ENCODE results near the gene EFNA5. TPM values are rescaled to one million over a fixed set of nuclear protein-coding genes. Genes with fewer than 3 reads are reported as not detected.

Gene EFNA5
- total RNA-seq, 2 donors from 2014 or later, result 9.7 to 11.1 TPM

DNA sequence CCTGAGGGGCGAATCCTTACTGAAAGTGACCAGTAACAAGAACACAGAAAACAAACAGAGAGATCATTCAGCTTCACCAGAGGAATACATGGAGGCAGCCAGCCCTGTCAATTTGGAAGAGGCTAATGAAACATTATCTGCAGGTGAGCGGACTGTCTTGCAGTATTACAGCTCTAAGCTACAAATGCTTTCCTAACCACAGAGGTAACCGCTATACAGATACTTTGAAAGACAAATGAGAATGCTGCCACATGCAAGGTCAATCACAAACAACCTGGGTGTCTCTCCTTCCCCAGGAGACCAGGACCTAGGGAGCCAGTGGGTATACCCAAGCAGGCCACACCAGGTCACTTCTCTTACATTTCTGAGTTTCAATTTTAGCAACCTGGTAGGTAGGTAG lies 30.2 kb downstream of the EFNA5 start:
- no peak overlapping the region for H3K9ac ChIP-seq (ENCODE audit: low read depth in 2 of 2, low read length in 2 of 2)
- intact Hi-C loops (cut with DNase I), result no loop called here
- no peaks in the 10 kb centered on the region for H3K9me3 ChIP-seq
- no peak overlapping the region for H3K27ac ChIP-seq
- H3K27me3 ChIP-seq, result no peaks in the 10 kb centered on the region
- TF ChIP-seq, protein P1, sequence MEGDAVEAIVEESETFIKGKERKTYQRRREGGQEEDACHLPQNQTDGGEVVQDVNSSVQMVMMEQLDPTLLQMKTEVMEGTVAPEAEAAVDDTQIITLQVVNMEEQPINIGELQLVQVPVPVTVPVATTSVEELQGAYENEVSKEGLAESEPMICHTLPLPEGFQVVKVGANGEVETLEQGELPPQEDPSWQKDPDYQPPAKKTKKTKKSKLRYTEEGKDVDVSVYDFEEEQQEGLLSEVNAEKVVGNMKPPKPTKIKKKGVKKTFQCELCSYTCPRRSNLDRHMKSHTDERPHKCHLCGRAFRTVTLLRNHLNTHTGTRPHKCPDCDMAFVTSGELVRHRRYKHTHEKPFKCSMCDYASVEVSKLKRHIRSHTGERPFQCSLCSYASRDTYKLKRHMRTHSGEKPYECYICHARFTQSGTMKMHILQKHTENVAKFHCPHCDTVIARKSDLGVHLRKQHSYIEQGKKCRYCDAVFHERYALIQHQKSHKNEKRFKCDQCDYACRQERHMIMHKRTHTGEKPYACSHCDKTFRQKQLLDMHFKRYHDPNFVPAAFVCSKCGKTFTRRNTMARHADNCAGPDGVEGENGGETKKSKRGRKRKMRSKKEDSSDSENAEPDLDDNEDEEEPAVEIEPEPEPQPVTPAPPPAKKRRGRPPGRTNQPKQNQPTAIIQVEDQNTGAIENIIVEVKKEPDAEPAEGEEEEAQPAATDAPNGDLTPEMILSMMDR (IDR thresholded peaks at IDR 0.05), result no peak
- no peak for DNase-seq
- H3K4me1 ChIP-seq, result no peaks in the 10 kb centered on the region
- no peaks in the 10 kb centered on the region for H3K36me3 ChIP-seq
- no peak overlapping the region for H3K4me3 ChIP-seq

- Histone ChIP-seq H3K27ac (no peak overlapping the region), H3K9me3 (no peaks in the 10 kb centered on the region), H3K36me3 (no peaks in the 10 kb centered on the region), H3K9ac (ENCODE audit: low read depth in 2 of 2, low read length in 2 of 2) (no peak overlapping the region), H3K27me3 (no peaks in the 10 kb centered on the region), H3K4me1 (no peaks in the 10 kb centered on the region), H3K4me3 (no peak overlapping the region)
- TF ChIP-seq, protein P1 (IDR thresholded peaks at IDR 0.05), result no peak
- DNase-seq, result no peak
- intact Hi-C loops (cut with DNase I), result no loop called here
Measured at GRCh38 chr5:107639990-107640389, 30.7 kb downstream of the EFNA5 start.

DNA sequence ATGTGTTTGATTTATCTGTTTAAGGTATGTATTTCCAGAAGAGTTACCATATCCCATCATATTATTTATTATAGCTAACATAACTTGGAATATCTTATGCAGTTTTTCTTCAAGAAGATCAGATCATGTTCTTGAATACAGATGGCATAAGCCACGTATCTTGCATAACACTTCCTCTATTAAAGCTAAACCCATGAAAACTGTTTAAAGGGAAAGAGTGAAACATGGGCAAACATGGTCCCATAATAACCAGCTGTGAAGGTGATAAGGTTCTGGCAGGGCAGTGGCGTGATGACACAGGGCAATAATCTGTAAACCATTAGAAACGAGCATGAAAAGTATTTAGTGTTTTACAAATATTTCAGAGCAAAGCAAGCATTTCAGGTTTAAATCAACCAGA lies 34.2 kb downstream of the EFNA5 start:
- DNase-seq, result no peak
- TF ChIP-seq, protein P1 (IDR thresholded peaks at IDR 0.05), result no peak

DNA sequence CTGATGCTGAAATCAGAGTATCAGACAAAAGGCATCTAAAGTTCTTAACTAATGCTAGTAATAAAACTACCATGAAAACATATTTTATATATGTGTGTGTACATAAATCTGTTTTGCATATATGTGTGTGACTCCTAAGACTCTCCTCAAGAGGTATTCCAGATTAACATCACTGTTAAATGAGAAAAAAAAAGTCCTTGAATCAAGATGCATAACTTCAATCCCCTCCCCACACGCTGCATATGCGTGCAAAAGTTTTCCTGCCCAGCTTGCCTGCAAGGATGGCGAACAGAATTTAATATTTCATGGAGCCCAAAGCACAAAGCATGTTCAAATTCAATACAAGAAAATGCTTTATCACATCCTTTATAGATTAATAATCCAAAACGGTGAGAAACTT lies 34.7 kb downstream of the EFNA5 start:
- H3K27ac ChIP-seq, result no peak overlapping the region
- no peaks in the 10 kb centered on the region for H3K36me3 ChIP-seq
- H3K27me3 ChIP-seq, result no peaks in the 10 kb centered on the region
- no peak for DNase-seq
- H3K9ac ChIP-seq (ENCODE audit: low read depth in 2 of 2, low read length in 2 of 2), result no peak overlapping the region
- H3K4me3 ChIP-seq, result no peak overlapping the region
- intact Hi-C loops (cut with DNase I), result no loop called here
- TF ChIP-seq, protein P1 (IDR thresholded peaks at IDR 0.05), result no peak
- no peaks in the 10 kb centered on the region for H3K9me3 ChIP-seq
- no peaks in the 10 kb centered on the region for H3K4me1 ChIP-seq

More for the DNA sequence above, 34.2 kb downstream of the EFNA5 start:
- Histone ChIP-seq H3K36me3 (no peaks in the 10 kb centered on the region), H3K27ac (no peak overlapping the region), H3K4me1 (no peaks in the 10 kb centered on the region), H3K9ac (ENCODE audit: low read depth in 2 of 2, low read length in 2 of 2) (no peak overlapping the region), H3K9me3 (no peaks in the 10 kb centered on the region), H3K27me3 (no peaks in the 10 kb centered on the region), H3K4me3 (no peak overlapping the region)
- intact Hi-C loops (cut with DNase I), result no loop called here

DNA sequence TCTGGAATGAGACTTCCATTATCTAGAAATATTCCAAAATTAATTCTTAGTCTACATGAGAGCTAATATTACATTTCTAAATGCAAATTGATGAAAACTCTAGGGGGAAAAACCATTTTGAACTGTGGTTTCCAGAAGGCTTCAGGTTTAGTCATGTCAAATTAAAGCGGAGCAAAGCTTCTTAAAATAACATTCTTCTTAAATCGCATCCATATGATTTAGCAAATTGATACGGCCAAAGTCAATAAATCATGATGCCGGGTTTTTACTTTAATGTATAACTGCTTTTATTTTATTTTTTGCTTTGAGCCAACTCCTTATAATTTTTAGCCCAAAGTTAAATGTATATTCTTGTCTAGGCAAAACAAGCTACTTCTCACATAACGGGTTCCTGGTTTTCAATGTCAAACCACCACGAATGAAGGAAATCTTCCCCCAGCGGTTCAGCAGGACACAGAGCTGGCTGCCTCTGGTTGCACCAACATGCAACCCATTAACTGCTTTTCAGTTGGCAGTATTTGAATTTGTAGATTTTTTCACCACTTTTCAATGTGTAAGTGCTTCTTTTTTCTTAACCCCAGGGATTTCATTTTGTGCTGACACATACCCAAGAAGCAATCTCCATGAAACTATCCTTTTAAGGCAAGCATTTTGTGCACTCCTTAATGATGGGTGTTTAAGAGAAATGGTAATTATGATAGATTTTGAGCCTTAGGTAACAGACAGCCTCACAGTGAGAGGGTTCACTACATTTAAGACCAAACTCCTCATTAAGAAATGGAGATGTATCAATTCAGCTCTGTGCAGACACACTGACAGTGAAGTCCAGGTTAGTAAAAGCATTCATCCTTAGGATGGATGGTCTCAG lies 35.5 kb downstream of the EFNA5 start:
- DNase-seq, result no peak
- Histone ChIP-seq H3K4me3 (no peak overlapping the region), H3K9ac (ENCODE audit: low read depth in 2 of 2, low read length in 2 of 2) (no peak overlapping the region), H3K9me3 (no peaks in the 10 kb centered on the region), H3K27me3 (no peaks in the 10 kb centered on the region), H3K4me1 (no peaks in the 10 kb centered on the region), H3K27ac (no peak overlapping the region), H3K36me3 (no peaks in the 10 kb centered on the region)
- intact Hi-C loops (cut with DNase I), result no loop called here
- TF ChIP-seq, protein P1 (IDR thresholded peaks at IDR 0.05), result no peak

Measured in colonic mucosa (tissue), 4 donors.